Head of caudate nucleus (tissue), 42 donors: ENCODE data around the gene DNAJC1.
"Not testable (repeated sequence)": the region's sequence is repeated elsewhere in the genome, so short reads cannot be mapped to it uniquely, and the experiment has no call there.

Source experiments
- DNase-seq, 42 donors: peaks; one replicate each; pipeline versions ENCODE4 v3.0.0 to v3.0.0-alpha.2; 2020 to 2021; ENCODE audit warnings: mixed read lengths in 7 of 42
- intact Hi-C: fragments of 100-400 bp; cut with DNase I; formaldehyde crosslinking; loops from one replicate; pipeline ENCODE4 v1.15.0; 2022

Gene DNAJC1

DNA sequence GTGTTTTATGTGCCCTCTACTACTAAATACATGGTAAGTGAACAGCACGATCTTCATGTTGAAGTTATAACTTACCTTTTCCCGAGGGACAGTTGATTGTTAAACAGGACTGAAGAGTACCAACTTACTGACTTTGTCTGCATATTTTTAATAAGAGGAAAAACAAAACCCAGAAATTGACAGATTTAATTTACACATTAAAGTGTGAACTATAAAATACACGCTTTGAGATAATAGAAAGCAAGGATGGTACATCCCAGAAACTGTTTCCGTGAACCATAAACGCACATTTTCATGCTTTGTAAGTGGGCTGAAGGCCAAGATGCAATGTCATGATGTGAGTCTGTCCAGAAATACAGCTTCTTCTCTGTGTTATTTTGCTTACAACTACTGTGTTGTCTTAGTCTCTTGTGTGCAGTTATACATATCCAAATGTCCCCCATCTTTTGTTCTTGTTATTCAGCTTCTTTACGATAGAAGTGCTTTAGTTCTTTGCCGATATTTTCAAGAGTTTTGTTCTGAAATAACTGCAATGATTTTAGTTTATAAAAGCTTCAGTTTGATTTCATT is 279.4 kb downstream of the DNAJC1 start:
- DNase-seq = no peak
- intact Hi-C loops = loop anchor here (10.0 kb wide), 1 partner anchor 189 kb away; the partner anchor contains the start of gene MLLT10

DNA sequence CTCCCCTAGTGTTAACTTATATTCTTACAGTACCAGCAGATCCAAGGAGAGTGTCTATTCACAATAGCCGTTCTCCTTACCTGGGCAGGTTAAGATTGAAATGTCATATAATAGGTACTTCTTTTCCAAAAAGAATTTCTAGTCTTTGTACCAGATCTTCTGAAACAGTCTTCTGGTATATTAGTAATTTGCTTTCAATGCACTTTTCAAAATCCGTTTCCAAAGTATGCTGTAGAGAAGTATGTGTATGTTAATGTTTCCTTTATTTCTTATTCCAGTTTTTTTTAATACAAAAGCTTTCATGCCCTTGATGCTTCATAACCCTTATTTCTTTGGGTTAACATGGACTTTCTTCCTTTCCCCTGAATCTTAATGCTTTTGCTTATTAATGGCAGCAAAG is 281.3 kb downstream of the DNAJC1 start:
- intact Hi-C loops = loop anchor here (10.0 kb wide), 1 partner anchor 187 kb away; the partner anchor contains the start of gene MLLT10
- DNase-seq = no peak

DNA sequence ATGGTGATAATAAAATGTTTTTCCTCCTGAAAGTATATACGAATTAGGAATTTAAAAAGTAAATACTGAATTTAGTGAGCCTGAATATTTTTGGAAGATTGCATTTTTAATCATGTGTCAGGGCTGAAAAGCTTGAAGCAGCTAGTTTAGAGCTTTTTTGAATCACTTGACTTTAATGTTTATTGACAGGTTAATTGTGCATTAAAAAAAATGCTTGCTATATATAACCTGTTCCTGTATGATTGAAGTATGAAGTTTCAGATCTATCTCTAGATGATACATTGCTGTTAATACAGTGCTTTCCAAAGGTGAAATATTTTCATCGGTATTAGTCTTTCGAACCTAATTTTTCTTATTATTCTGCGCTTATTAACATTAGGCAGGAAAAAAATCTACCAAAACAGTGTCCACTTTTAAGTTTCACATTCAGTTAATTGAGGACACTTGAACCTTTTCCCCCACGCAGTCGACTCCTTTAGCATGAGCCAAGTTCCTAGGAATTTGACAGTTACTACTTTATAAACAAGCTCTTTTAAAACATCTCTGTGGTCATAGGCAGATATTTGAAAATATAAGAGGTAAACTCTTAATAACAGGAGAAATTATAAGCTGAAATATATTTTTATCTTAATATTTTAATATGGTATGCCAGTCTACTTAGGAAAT is 282.4 kb downstream of the DNAJC1 start:
- DNase-seq = no peak
- intact Hi-C loops = loop anchor here (10.0 kb wide), 1 partner anchor 186 kb away; the partner anchor contains the start of gene MLLT10

DNA sequence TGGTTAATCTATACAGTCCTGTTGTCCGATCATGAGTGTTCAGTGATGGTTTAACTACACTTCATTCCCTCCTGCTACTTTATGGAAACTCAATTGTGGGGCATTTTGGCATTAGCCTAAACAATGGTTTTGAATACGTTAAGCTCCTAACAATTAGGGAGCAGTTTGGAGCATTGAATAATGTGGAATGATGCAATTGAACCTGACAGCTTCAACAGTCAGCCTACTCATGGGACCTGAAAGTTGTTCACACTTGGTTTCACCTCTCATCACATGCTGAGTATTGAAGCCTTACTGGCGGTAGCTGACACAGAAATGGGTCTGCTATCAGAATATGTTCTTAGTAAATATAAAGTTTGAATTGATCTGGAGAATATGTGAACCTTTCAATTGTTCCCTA is 283.4 kb downstream of the DNAJC1 start:
- DNase-seq = peak in 8 of 42 donors; percentile 19 to 62 (median 32)
- intact Hi-C loops = loop anchor here (10.0 kb wide), 1 partner anchor 185 kb away; the partner anchor contains the start of gene MLLT10

DNA sequence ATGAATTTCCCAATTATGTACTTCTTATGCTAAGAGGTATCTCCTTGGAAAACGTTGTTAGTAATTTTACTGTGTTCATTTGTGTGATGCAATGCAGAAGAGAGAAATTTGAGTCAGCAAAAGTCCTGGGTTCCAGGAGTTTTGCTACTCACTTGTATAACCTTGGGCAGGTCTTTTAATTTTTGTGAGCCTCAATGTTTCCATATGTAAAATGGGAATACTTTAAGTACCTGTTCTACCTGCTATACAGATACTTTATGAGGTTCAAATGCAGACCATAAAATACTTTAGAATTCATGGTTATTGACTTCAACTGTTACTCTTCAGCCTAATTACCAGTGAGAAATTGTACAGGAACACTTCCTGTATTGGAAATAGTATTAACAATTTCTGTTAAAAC is 284.0 kb downstream of the DNAJC1 start:
- no peak for DNase-seq
- intact Hi-C loops = no loop called here

DNA sequence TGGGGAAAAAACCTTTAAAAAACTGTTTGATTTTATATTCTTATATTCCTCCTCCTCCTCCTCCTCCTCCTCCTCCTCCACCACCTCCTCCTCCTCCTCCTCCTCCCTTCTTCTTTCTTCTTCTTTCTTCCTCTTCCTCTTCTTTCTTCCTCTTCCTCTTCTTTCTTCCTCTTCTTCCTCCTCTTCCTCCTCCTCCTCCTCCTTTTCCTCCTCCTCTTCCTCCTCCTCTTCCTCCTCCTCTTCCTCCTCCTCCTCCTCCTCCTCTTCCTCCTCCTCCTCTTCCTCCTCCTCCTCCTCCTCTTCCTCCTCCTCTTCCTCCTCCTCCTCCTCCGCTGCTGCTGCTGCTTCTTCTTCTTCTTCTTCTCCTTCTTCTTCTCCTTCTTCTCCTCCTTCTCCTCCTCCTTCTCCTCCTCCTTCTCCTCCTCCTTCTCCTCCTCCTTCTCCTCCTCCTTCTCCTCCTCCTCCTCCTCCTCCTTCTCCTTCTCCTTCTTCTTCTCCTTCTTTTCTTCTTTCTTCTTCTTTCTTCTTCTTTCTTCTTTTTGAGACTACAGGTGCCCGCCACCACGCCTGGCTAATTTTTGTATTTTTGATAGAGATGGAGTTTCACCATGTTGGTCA is 286.0 kb downstream of the DNAJC1 start:
- intact Hi-C loops, DNase-seq: not testable (repeated sequence)

DNA sequence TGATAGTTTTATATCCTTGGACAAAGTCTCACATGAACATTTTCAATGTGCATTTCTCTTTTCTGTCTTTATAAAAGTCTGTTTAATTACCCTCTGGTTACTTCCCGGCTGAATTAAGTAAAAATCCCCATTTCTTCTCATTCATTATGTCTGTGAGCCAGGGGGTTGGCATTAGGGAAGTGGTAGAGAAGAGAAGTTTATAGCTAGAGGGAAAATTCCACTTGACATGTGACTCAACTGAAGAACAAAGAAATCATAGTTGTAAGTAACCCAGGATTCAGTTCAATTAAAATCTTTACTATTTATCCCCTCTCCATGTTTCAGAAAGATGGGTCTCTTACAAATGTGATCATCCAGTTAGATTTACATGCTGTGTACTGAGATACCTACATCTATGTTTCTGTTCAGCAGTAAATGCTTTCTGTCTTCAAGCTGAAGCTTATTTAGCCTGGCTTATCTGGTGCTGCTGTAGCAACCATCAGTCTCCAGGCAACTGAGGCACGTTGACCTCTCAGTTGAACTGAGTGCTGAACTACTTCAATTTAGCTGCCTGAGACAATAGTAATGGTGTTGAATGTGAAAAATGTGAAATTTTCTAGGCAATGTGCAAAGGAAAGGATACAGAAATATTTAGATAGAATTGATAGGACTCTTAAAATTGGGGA is 287.9 kb downstream of the DNAJC1 start:
- DNase-seq = no peak
- intact Hi-C loops = no loop called here

DNA sequence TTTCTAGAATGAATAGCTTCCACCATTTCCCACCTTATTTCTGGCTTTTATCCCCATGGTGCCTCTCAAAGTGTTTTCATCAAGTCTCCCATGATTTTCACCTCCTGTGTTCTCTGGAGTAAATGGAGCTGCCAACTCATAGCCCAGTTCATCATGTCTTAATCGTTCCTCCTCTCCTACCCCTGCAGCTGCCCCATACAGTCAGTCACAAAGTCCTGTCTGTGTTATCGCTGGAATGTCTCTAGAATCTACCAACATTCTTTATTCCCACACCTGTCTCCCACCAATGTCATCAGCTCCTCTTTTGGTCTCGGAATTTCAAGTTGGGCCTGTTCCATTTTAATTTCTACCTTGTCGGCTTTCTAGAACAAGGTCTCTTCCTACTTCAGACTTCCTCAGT is 290.6 kb downstream of the DNAJC1 start:
- DNase-seq = no peak
- intact Hi-C loops = no loop called here

DNA sequence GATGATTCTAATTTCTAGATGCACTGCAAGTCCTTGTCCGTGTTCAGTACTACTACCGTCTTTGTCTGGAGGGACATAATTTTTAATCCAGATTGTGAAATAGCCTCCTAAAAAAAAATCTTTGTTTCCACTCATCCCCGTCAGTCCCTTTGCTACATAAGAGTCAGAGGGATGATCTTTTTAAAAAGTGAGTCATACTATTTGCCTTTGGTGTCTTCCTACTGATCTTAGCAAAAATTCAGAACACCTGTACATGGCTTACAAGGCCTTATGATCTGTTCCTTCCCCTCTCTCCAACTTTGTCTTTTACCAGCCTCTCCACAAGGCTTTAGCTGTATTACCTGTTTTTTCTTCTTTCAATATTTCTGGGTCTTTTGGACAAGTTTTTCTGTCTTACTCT is 296.0 kb downstream of the DNAJC1 start:
- intact Hi-C loops = no loop called here

More for the DNA sequence above, 296.0 kb downstream of the DNAJC1 start:
- no peak for DNase-seq
